H9 (cell line): Measurements from ENCODE around the gene HMGXB4. TPM values are rescaled to one million over a fixed set of nuclear protein-coding genes. Genes with fewer than 3 reads are reported as not detected.

Source experiments
- DNase-seq: peaks from one replicate; pipeline ENCODE4 v3.0.0-alpha.2; 2017
- H2AFZ ChIP-seq: one replicate; pipeline ENCODE4 v1.6.1; 2013; ENCODE audit warnings: mild to moderate bottlenecking, low read length, control low read depth, moderate library complexity
- H2AK5ac ChIP-seq: 2 replicates; pipeline ENCODE4 v1.6.1; 2013; ENCODE audit warnings: low read length, control low read depth, mixed read lengths; ENCODE audit not compliant: insufficient read length
- H2BK120ac ChIP-seq: one replicate; pipeline ENCODE4 v1.6.1; 2013; ENCODE audit warnings: low read depth, mild to moderate bottlenecking, low read length, control low read depth, inconsistent platforms; ENCODE audit not compliant: poor library complexity, severe bottlenecking
- H2BK12ac ChIP-seq: 2 replicates; pipeline ENCODE4 v1.6.1; 2013; ENCODE audit warnings: low read length, control low read depth, mixed read lengths, low read depth; ENCODE audit not compliant: insufficient read length
- H2BK15ac ChIP-seq: 2 replicates; pipeline ENCODE4 v1.6.1; 2013; ENCODE audit warnings: low read depth, low read length, control low read depth
- H2BK20ac ChIP-seq: one replicate; pipeline ENCODE4 v1.6.1; 2013; ENCODE audit warnings: low read depth, mild to moderate bottlenecking, low read length, control low read depth, inconsistent platforms; ENCODE audit not compliant: poor library complexity, severe bottlenecking
- H2BK5ac ChIP-seq: 2 replicates; pipeline ENCODE4 v1.6.1; 2013; ENCODE audit warnings: low read length, control low read depth, mixed read lengths; ENCODE audit not compliant: insufficient read length
- H3K14ac ChIP-seq: 2 replicates; pipeline ENCODE4 v1.6.1; 2013; ENCODE audit warnings: low read length, control low read depth; ENCODE audit not compliant: insufficient read depth
- H3K18ac ChIP-seq: 2 replicates; pipeline ENCODE4 v1.6.1; 2013; ENCODE audit warnings: low read depth, mild to moderate bottlenecking, mixed read lengths, low read length, control low read depth; ENCODE audit not compliant: insufficient read length
- H3K23ac ChIP-seq: 2 replicates; pipeline ENCODE4 v1.6.1; 2013; ENCODE audit warnings: low read length, control low read depth, mixed read lengths, low read depth; ENCODE audit not compliant: insufficient read length
- H3K23me2 ChIP-seq: 2 replicates; pipeline ENCODE4 v1.6.1; 2013; ENCODE audit warnings: low read depth, mild to moderate bottlenecking, mixed read lengths, low read length, control low read depth; ENCODE audit not compliant: insufficient read length, poor library complexity, severe bottlenecking
- H3K27ac ChIP-seq: 2 replicates; pipeline ENCODE4 v1.5.1; 2013; ENCODE audit warnings: low read length, control low read depth, mixed read lengths, low read depth; ENCODE audit not compliant: insufficient read length
- H3K27me3 ChIP-seq: 2 replicates; pipeline ENCODE4 v1.6.1; 2013; ENCODE audit warnings: low read length, control low read depth, inconsistent platforms; ENCODE audit not compliant: insufficient read depth
- H3K4ac ChIP-seq: 2 replicates; pipeline ENCODE4 v1.6.1; 2013; ENCODE audit warnings: low read depth, mild to moderate bottlenecking, control low read depth, inconsistent platforms, low read length, moderate library complexity
- H3K4me1 ChIP-seq: 2 replicates; pipeline ENCODE4 v1.6.1; 2013; ENCODE audit warnings: low read length, control low read depth, inconsistent platforms; ENCODE audit not compliant: insufficient read depth
- H3K4me2 ChIP-seq: 2 replicates; pipeline ENCODE4 v1.6.1; 2013; ENCODE audit warnings: low read length, control low read depth, mixed read lengths; ENCODE audit not compliant: insufficient read length, insufficient read depth
- H3K56ac ChIP-seq: 2 replicates; pipeline ENCODE4 v1.6.1; 2013; ENCODE audit warnings: low read depth, mild to moderate bottlenecking, mixed read lengths, low read length, control low read depth; ENCODE audit not compliant: insufficient read length
- H3K79me1 ChIP-seq: 2 replicates; pipeline ENCODE4 v1.6.1; 2013; ENCODE audit warnings: low read depth, mild to moderate bottlenecking, moderate library complexity, low read length, control low read depth, inconsistent platforms; ENCODE audit not compliant: insufficient read depth, poor library complexity, severe bottlenecking
- H3K79me2 ChIP-seq: 2 replicates; pipeline ENCODE4 v1.6.1; 2013; ENCODE audit warnings: low read length, control low read depth, inconsistent platforms; ENCODE audit not compliant: insufficient read depth
- H3K9ac ChIP-seq: 2 replicates; pipeline ENCODE4 v1.6.1; 2013; ENCODE audit warnings: low read length, control low read depth, mixed read lengths; ENCODE audit not compliant: insufficient read length; ENCODE audit errors: extremely low read depth
- H3K9me3 ChIP-seq: one replicate; pipeline ENCODE4 v1.6.1; 2013; ENCODE audit warnings: low read depth, low read length, inconsistent platforms; ENCODE audit not compliant: control insufficient read depth
- H3T11ph ChIP-seq: one replicate; pipeline ENCODE4 v1.6.1; 2013; ENCODE audit warnings: mild to moderate bottlenecking, low read length, control low read depth, inconsistent platforms
- H4K20me1 ChIP-seq: one replicate; pipeline ENCODE4 v1.6.1; 2013; ENCODE audit not compliant: control insufficient read depth, insufficient read length, insufficient read depth
- H4K5ac ChIP-seq: 2 replicates; pipeline ENCODE4 v1.6.1; 2013; ENCODE audit warnings: low read depth, mild to moderate bottlenecking, mixed read lengths, low read length, control low read depth; ENCODE audit not compliant: insufficient read length
- H4K8ac ChIP-seq: replicated peaks from 2 replicates; pipeline ENCODE4 v1.6.1; 2013; ENCODE audit warnings: low read length, control low read depth, mixed read lengths, low read depth; ENCODE audit not compliant: insufficient read length
- H4K91ac ChIP-seq: 2 replicates; pipeline ENCODE4 v1.6.1; 2013; ENCODE audit warnings: low read depth, mild to moderate bottlenecking, moderate library complexity, mixed read lengths, low read length, control low read depth; ENCODE audit not compliant: insufficient read length
- H3K27ac Mint-ChIP-seq, 3 experiments: 2 replicates in 2 of 3; 3 replicates in 1 of 3; pipeline ENCODE4 v1.8.0; 2020 to 2021; ENCODE audit warnings: mixed read lengths in 3 of 3, mild to moderate bottlenecking in 1 of 3, moderate library complexity in 1 of 3
- H3K27me3 Mint-ChIP-seq: 2 replicates; pipeline ENCODE4 v1.8.0; 2021; ENCODE audit warnings: low read depth, mild to moderate bottlenecking, moderate library complexity, mixed read lengths
- H3K36me3 Mint-ChIP-seq, 3 experiments: 2 replicates in 2 of 3; 3 replicates in 1 of 3; pipeline ENCODE4 v1.8.0; 2020 to 2021; ENCODE audit warnings: low read depth in 3 of 3, mixed read lengths in 3 of 3; ENCODE audit not compliant: insufficient read depth in 1 of 3
- H3K4me1 Mint-ChIP-seq, 2 experiments: 2 replicates each; pipeline ENCODE4 v1.8.0; 2020; ENCODE audit warnings: mixed read lengths in 2 of 2
- H3K4me3 Mint-ChIP-seq, 2 experiments: 2 replicates in 1 of 2; 3 replicates in 1 of 2; pipeline ENCODE4 v1.8.0; 2020 to 2021; ENCODE audit warnings: mild to moderate bottlenecking in 2 of 2, mixed read lengths in 2 of 2, moderate library complexity in 1 of 2
- H3K9me3 Mint-ChIP-seq, 2 experiments: 2 replicates in 1 of 2; 3 replicates in 1 of 2; pipeline ENCODE4 v1.8.0; 2020; ENCODE audit warnings: mild to moderate bottlenecking in 2 of 2, mixed read lengths in 2 of 2, moderate library complexity in 1 of 2
- WGBS: extraction: QIAGEN DNeasy Blood & Tissue Kit; methylation state at CpG from one replicate; pipeline ENCODE4 v1.1.7; 2013; ENCODE audit warnings: missing lambda C conversion rate, low lambda C conversion rate, mixed read lengths; ENCODE audit not compliant: insufficient read length; ENCODE audit errors: extremely low coverage; 5-methylcytosine and 5-hydroxymethylcytosine counted together
- total RNA-seq: library from RNA; stranded (reverse); gene quantifications from 2 replicates; pipeline ENCODE4 v1.2.1, GENCODE V29; 2021
- TF ChIP-seq, protein P1 (sequence below): fragments of 200-600 bp; sonication (generic); conservative IDR thresholded peaks from 3 replicates; pipeline ENCODE4 v1.8.0; 2021; ENCODE audit warnings: antibody characterized with exemption, mild to moderate bottlenecking

HMGXB4 gene
- total RNA-seq, 1 experiment from 2014 or later: 33.5 TPM

DNA sequence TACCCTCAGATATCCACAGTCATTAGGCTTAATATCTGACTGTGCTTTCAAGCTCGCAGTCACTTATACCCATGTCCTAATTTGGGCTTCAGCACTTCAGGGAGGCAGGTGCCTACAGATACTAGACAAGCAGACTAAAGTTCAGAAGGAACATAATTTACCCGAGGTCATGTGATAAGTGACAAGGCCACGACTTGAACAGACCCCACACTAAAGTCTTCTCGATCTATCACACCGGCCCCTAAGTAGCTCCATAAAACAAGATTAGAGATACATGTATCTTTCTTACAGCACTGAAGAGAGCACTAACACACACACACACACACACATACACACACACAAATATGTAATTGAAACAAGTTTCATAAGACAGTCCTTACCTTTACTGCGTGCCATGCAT is 75.0 kb downstream of the HMGXB4 start:
- Histone ChIP-seq H2BK12ac (no peak overlapping the region), H3K27me3 (no peaks in the 10 kb centered on the region), H2BK15ac (no peak overlapping the region), H2AK5ac (no peak overlapping the region), H3K9me3 (no peaks in the 10 kb centered on the region), H3K4ac (no peak overlapping the region), H4K20me1 (no peaks in the 10 kb centered on the region), H3K27ac (no peak overlapping the region), H3K4me1 (no peaks in the 10 kb centered on the region), H2AFZ (no peak overlapping the region), H2BK5ac (no peak overlapping the region), H4K8ac (no peak overlapping the region), H2BK20ac (no peak overlapping the region), H4K5ac (no peak overlapping the region), H3K23me2 (no peaks in the 10 kb centered on the region), H3K23ac (no peak overlapping the region), H3K79me2 (no peaks in the 10 kb centered on the region), H4K91ac (no peak overlapping the region), H3K79me1 (no peaks in the 10 kb centered on the region), H3K4me2 (no peak overlapping the region), H3K14ac (no peak overlapping the region), H3K56ac (no peak overlapping the region), H3T11ph (no peak overlapping the region), H2BK120ac (no peak overlapping the region), H3K9ac (no peak overlapping the region), H3K18ac (no peak overlapping the region)
- Mint-ChIP-seq H3K4me1 (peaks cover under 1 to 4% of the 10 kb centered on the region in 2 experiments; a peak in 2 of 4 replicates), H3K9me3 (no peaks in the 10 kb centered on the region), H3K27ac (no peak overlapping the region; a peak in 1 of 7 replicates), H3K36me3 (peaks cover 19 to 49% (median 36%) of the 10 kb centered on the region in 3 experiments; a peak in 6 of 7 replicates), H3K4me3 (no peak overlapping the region), H3K27me3 (no peaks in the 10 kb centered on the region)
- no CpG with 5 or more reads among the region's 6 CpGs for WGBS
- TF ChIP-seq, protein P1, sequence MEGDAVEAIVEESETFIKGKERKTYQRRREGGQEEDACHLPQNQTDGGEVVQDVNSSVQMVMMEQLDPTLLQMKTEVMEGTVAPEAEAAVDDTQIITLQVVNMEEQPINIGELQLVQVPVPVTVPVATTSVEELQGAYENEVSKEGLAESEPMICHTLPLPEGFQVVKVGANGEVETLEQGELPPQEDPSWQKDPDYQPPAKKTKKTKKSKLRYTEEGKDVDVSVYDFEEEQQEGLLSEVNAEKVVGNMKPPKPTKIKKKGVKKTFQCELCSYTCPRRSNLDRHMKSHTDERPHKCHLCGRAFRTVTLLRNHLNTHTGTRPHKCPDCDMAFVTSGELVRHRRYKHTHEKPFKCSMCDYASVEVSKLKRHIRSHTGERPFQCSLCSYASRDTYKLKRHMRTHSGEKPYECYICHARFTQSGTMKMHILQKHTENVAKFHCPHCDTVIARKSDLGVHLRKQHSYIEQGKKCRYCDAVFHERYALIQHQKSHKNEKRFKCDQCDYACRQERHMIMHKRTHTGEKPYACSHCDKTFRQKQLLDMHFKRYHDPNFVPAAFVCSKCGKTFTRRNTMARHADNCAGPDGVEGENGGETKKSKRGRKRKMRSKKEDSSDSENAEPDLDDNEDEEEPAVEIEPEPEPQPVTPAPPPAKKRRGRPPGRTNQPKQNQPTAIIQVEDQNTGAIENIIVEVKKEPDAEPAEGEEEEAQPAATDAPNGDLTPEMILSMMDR: no peak
- DNase-seq: no peak
